Activated gamma-delta T cell treated with anti-CD3 and anti-CD28 coated beads, Interleukin-2, amount 50 U/mL, for 16 hours (primary cell): Measurements from ENCODE around the gene RPL3.
"Not testable (repeated sequence)": the region's sequence is repeated elsewhere in the genome, so short reads cannot be mapped to it uniquely, and the experiment has no call there.

ENCODE experiments used
- DNase-seq: peaks from one replicate; pipeline ENCODE4 v3.0.0-alpha.2; 2020; ENCODE audit warnings: low read depth

The RPL3 gene

DNA sequence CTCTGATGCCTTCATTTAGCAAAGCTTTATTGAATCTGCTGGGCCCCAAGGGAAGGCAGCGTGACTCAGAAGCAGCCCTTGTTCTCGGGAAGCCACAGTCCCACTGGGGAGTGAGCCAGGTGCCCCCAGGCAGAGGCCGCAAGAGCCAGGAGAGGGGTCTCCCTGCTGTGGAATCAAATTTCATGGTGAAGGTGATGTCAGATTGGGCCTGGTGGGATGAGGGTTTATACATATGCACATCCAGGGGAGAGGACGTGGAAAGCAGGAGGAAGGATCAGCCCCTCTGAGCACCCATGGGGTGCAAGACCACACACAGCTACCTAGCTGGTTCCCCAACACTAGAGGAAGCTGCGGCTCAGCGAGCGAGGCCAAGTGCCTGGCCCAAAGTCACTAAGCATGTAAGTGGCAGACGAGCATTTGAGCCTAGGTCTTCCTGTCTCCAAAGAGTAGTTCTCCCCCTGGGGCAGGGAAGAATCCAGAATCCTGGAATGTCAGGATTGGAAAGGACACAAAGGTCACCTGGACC lies 32.3 kb upstream of the RPL3 start:
- DNase-seq, result no peak

DNA sequence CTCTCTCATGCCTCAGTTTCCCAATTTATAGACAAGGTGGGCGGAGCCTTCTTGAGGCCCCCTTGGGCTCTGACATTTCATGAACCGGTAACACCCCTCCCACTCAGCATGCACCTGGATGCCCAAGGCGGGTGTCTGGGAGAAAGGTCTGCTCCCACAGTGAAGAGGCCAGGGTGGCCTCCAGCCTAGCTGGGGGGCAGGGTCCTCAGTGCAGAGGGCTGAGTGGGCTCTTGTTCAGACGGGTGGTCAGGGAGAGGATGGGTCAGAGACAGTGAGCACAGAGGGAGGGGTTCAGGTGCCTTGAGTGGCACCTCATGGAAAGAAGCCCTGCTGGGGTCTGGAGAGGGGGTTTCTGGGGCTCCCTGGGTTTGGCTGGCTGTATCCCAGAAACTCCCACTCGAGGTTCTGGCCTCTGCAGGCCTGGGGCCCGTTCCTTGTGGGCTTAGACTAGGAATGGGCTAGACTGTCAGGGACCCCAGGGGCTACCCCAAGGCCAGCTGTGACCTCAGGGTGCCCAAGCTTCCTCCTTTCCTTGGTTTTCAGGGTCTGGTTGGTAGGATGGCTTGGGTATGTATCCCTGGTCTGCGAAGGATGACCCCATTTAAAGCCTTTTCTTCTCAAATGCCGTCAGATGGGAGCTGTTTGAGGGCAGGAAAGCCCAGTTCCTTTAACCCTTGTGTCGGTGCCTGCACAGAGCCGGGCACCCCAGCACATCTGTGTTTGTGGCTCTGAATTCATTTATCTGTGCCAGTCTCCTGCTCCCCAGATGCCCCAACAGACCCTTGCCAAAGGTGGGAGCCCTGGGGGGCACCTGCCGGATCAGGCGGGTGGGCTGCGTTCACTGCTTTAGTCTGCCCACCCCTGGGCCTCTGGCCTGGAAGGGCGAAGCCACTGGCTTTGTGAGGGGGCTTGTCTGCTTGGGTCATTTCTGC lies 31.6 kb upstream of the RPL3 start:
- no peak for DNase-seq

DNA sequence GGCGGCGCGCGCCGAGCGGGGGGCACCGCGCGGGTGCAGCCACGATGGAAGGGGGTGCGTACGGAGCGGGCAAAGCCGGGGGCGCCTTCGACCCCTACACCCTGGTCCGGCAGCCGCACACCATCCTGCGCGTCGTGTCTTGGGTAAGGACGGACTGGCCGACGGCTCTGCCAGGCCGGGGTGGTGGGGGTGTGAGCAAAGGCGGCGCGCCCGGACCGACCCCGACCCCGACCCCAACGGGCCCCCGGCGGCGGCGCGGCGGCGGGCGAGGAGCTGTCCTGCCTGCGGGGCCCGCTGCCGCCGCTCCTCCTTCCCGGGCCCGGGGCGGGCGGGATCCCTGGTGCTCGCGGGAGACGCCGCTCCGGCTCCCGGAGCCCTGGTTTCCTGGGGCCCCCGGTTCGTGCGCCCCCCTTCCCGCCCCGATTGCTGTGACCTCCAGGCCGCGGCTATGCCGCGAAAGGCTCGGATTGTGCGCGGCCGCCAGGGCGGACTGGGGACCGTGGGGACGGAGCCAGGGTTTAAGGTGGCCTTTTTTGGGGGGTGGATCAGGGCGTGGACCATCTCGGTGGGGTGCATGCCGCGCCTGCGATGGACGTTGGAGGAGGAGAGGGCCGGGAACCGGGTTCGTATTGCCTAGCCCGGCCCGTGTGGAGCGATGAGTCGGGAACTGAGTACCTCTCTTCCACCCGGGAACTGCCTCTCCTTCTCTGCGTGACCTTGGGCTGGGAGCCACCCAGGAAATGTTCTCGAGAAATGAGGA lies 30.7 kb upstream of the RPL3 start, which contains the start of gene SYNGR1:
Gene SYNGR1, plus strand, starts transcription at position 25 of the 760 bp plus-strand sequence. Its CDS starts 20 bp downstream, at position 45.
- DNase-seq, result no peak

DNA sequence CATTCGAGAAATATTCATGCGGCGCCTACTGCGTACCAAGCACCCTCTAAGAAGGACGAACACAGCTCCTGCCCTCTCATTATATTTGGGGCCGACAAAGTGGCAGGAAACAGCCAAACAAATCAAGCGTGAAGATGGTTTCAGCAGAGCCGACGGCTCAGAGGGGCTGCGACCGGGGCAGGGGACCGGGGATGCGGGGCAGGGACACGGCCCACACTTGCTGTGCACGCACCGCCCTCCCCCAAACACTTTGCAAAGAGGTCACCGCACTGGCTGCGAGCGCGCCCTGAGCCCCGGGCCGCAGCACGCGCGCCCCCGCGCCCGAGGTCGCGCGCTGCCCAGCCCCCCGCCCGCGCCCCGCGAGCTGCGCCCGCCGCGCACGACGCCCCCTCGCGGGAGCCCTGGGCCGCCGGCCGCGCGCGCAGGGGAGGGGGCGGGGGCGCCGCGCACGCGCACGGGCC lies 30.1 kb upstream of the RPL3 start:
- no peak for DNase-seq

DNA sequence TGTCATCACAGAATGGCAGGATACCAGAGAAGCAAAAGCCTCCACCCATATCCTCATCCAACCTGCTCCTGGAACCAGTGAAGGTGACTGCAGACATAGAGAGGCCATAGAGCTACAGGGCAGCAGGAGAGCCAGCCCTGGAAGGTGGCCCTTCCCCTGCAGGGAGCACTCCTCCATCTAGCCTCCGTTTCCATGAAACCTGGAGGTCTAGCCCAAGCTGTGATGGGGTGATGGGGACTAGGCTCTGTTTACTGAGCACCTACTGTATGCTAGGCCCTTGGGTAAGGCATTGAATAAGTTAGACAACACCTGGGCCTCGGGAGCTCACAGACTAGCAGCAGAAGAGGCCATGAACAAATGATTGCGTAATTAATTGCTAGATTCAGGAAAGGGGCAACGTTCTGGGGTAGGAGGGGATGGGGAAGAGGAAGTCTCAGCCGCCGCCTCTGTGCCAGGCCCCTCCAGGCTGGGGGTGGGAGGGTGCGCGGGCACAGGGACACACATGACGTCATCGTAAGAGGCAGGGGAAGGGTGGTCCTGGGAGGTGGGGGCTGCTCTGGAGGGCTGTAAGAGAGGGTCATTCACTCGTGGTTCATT lies 29.6 kb upstream of the RPL3 start:
- no peak for DNase-seq

DNA sequence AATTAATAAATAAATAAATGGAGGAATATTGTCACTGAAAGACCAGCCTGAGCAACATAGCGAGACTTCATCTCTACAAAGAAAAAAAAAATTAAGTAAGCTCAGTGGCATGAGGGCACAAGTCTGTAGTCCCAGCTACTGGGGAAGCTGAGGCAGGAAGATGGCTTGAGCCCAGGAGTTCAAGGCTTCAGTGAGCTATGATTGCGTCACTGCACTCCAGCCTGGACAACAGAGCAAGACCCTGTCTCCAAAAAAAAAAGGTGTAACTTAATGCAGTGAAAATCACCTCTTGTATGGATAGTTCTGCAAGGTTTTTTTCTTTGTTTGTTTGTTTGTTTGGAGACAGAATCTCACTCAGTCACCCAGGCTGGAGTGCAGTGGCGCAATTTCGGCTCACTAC lies 25.8 kb upstream of the RPL3 start:
- no peak for DNase-seq

DNA sequence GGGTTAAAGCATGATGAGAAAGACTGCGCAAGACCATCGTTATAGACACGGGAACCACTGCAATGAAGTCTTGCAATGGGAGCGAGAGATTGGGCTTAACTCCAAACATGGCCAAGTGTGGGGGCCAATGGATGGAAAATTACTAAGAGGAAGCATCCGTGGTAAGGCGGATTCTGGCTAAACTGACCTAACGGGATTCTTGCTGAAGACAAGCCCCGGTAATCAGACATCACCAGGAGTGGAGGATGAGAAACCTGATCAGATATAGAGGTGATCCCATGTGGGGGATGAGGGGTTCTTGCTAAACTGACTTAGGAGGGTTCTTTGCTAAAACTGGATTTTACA lies 24.6 kb upstream of the RPL3 start:
- DNase-seq, result no peak

DNA sequence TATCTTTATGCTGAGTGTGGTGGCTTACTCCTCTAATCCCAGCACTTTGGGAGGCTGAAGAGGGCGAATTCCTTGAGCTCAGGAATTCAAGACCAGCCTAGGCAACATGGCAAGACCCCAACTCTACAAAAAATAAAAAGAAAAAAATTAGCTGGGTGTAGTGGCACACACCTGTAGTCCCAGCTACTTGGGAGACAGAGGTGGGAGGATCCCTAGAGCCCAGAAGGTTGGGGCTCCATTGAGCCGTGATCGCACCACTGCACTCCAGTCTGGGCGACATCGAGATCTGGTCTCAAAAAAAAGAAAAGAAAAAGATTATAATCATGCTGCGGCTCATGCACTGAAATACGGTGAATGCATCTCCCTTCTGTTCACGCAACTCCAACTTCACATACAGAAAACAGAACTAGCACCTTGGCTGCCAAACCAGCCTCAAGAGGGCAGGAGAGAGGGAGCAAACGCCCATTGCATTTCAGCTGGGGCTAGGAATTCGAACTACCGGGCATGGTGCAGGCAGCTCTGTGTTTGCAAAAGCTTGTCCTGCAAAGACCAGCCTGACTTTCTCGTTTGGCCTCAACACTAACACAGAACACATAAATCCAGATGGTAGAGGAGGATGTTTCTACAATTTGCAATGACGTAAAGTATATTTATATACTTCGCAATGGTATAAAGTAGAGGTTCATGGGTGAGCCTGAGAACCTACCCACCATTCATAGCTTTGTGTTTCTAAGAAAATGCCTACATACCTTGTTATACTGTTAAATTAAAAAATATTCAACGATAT lies 24.0 kb upstream of the RPL3 start:
- peak; percentile 35 for DNase-seq

DNA sequence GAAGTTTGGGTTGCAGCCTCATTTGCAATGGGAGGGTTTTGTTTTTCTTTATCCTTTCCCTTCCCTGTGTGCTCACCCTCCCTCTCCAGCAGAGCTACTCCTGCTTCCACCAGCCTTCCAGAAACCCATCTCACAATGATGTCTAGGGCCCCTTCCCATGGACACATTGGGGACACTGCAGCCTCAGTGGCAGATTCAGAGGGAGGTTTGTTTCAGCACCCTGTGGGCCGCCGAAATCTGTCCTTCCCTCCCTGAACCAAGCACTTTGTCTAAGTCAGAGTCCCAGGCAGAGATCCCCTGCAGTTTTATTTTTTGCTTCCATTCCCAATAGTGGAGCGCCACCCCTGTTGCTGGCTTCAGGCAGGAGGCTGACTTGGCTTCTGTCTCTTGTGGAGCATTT lies 21.8 kb upstream of the RPL3 start:
- no peak for DNase-seq

DNA sequence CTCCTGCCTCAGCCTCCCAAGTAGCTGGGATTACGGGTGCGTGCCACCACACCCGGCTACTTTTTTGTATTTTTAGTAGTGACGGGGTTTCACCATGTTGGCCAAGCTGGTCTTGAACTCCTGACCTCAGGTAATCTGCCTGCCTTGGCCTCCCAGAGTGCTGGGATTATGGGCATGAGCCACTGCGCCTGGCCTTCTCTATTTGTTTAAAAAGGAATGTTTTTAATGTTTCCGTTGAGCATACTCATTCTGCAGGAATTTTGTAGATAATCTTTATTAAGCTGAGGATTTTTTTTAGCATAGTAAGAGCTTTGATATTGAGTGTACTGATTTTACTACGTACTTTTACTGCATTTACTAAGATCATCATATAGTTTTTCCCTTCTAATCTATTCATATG lies 20.4 kb upstream of the RPL3 start:
- DNase-seq, result not testable (repeated sequence)

DNA sequence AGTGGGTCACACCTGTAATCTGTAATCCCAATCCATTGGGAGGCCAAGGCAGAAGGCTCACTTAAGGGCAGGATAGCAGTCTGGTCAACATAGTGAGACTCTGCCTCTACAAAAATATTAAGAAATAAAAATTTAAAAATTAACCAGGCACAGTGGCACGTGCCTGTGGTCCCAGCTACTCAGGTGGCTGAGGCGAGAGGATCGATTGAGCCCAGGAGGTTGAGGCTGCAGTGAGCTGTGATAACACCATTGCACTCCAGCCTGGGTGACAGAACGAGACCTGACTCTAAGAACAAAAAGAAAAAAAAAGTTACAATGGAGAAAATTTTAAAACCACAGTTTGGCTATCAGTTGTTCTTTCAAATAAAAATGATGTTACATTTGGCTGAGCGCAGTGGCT lies 17.0 kb upstream of the RPL3 start:
- no peak for DNase-seq

DNA sequence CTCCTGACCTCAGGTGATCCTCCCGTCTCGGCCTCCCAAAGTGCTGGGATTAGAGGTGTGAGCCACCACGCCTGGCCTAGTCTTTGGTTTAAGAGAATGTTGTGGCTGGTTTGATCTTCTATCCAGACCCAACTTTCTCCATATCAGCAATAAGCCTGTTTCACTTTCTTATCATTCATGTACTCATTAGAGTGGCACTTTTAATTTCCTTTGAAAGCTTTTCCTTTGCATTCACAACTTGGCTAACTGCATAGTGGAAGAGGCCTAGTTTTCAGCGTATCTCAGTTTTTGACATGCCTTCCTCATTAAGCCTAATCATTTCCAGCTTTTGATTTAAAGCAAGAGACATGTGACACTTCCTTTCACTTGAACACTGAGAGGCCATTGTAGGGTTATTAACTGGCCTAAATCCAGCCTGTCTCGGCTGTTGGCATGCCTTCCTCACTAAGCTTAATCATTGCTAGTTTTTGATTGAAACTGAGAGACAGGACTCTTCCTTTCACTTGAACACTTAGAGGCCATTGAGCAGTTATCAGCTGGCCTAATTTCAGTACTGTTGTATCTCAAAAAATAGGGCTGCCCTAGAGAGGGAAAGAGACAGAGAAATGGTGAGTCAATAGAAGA lies 13.1 kb upstream of the RPL3 start:
- no peak for DNase-seq

DNA sequence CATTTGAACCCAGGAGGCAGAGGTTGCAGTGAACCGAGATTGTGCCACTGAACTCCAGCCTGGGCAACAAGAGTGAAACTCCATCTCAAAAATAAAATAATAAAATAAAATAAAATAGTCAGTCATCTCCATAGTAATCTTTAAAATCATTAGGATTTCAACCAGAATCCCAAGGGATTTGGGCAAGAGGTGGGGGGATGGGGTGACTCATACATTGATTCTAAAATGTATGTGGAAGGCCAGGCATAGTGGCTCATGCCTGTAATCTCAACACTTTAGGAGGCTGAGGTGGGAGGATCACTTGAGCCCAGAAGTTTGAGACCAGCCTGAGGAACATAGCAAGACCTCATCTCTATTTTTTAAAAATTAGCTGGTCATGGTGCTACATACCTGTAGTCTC lies 11.1 kb upstream of the RPL3 start:
- not testable (repeated sequence) for DNase-seq

DNA sequence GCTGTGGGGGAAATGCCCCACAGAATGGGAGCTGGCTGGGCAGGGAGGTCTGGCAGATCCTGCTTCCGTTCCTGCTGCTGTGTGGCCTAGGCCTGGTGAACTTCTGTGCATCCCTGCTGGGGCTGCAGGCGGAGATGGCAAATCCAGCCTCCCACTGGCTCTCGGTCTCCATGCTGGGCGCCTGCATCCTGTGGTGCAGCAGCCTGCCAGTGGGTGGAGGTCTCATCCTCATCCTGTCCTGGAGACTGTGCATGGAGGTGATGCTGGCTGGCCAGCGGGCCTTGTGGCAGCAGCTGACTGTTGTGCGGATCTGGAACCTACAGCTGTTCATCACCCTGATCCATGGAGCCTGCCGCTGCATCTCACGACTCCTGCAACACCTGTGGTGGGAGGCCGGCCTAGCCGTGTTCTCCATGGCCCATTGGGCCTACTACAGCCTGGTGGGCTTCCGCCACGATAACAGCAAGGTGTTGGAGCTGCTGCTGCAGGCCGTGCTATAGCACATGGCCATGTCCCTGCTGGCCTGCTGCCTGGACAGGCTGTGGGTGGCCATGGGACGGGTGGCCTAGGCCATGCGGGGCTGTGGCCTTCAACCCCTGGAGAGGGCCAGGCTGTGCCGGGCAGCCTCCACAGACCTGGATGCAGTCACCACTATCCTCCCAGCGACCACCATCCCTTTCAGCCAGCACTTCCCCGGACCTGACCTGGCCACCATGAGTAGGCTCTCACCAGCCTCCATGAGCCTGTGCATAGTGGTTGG lies 8.8 kb upstream of the RPL3 start:
- no peak for DNase-seq

DNA sequence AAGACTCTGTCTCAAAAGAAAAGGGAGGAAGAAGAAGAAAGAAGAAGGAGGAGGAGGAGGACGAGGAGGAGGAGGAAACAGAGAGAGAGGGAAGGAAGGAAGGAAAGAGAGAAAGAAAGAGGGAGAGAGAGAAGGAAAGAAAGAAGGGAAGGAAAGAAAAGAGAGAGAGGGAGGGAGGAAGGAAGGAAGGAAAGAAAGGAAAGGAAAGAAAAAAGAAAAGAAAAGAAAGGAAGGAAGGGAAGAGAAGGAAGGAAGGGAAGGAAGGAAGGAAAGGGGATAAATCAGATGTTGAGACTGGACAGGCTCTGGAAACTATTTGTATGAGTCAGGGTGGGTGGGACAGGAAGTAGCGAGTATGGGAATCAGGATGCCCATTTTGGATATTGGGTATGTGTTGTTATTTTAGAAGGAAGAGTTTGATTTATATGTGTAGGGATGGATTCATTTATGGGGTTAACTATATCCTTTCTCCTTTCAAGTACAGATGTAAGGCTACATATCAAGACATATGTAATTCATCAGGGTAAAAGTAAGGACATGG lies 6.0 kb upstream of the RPL3 start:
- no peak for DNase-seq

DNA sequence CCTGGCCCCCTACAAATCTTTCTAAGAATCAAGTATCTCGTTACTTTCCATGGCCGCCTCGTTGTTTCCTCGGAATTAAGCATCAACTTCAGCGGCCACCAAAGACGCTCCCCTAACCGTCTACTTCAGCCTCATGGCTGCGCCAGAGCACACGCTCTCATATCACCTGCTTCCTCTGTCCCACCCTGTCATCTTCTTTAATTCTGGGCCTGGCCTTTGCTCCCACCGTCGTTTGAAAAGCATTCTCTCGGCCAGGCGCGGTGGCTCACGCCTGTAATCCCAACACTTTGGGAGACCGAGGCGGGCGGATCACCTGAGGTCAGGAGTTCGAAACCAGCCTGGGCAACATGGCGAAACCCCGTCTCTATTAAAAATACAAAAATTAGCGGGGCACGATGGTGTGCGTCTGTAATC lies 1.2 kb upstream of the RPL3 start:
- not testable (repeated sequence) for DNase-seq

DNA sequence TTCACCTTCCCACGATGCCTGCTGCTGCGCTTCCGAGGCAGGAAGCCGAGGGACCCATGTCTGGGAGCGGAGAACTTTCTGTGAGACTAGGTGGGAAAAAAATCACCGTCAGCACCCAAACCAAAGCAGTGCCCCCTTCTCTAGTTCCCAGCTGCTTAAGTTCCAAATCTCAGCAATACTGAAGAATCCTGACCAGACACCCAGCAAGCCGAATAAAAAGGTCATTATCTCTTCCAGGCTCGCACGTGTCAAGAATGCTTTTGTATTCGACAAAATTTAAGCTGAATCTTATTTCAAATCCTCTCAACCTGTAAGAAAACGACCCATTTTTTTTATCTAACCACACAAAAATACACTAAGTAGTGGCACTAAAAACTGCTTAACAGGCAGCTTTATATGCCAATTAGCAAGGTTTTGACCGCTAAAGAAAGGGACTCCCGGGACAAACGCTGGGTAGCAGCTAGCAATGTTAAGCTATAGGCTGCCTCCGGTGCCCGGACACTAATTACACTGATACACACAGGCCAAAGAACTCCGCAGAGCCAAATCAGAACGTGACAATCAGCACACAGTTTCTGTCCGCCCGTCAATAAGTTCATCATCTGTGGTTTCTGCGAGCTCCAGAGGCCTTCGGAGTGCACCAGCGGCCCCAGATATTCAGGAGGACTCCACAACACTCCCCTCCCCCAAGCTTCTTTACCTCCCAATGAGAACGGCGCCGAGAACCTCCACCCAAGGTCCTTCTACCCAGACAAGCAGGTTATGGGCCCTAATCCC lies 728 bp downstream of the RPL3 start:
- DNase-seq, result no peak

DNA sequence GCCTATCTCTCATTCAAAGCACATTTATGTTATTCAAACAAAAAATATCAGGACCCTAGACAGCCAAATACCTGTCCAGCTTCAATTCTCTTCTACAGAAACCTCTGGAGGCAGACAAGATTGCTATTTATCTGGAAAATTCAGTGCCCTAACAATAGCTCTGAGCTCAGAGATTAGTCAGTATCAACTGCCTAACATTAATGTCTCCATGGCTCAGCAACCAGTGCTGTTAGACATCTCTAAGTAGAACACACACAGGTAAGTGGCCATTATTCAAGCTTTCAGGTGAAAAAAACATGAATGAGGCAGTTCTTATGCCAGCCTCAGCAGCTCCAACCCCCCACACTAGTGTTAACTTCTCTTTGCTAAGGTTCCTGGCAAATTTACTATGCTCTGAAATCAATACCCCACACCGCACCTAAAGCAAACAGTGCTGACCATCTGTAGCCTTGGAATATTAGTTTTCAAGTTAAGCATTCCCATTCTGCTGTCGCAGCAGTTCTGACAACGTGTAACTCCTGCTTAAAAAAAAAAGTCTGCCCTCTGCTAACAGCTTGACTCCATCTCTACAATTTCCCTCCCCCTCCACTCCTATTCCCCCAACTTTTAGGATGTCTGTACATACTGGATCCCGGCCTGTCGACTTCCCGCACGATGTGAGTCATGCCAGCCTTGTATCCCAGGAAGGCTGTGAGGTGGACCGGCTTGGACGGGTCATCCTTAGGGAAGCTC lies 1.5 kb downstream of the RPL3 start:
- no peak for DNase-seq
